ENCODE data around the gene ST6GALNAC4. TPM values are rescaled to one million over a fixed set of nuclear protein-coding genes. Genes with fewer than 3 reads are reported as not detected.

Gene ST6GALNAC4
- total and polyA plus RNA-seq, 10 of the 15 experiments (the other 5 are each of a cell fraction or from before 2014, with no cell fraction given), result 4.2 to 63.2 (median 35.2) TPM

DNA sequence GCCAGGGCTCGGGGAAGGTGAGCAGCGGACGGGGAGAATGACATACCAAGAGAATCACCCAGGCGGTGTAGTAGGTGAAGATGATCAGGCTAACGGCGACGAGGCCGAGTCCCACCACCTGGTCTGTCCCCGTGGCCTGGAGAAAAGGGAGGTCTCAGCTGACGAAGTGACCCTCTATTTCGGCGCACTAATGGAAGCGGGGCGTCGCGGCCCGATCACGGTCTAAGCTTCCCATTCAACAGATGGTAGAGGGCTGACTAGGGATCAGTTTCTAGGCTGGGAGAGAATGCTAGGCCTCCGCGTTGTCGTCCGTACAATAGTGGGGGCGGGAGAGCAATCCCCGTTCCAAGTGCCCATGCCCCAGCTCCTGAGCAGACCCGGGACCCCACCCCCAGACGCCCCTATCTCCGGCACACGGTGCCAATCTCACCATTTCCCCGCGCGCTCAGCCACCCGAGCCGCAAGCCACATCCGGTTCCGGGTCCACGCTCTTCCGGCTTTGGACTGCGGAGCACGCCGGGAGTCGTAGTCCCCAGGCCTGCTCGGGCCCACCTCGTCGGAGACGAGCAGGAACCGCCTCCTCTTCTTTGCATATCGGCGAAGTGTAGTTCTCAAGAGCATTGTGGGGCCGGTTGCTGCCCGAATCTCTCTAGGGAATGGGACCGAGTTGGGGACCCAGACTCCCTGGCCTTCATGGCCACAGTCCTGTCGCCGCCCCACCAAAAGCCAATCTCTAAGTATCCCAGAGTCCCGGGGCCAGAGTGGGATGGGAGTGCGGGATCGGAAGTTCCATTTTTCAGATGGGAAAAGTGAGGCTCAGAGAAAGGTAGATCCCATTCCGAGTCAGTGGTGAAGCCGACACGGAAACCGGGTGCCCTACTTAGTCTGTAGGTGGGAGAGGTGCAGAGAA is 20.8 kb upstream of the ST6GALNAC4 start, which contains the start of gene DPM2 (continued):
- TF ChIP-seq, protein P1, sequence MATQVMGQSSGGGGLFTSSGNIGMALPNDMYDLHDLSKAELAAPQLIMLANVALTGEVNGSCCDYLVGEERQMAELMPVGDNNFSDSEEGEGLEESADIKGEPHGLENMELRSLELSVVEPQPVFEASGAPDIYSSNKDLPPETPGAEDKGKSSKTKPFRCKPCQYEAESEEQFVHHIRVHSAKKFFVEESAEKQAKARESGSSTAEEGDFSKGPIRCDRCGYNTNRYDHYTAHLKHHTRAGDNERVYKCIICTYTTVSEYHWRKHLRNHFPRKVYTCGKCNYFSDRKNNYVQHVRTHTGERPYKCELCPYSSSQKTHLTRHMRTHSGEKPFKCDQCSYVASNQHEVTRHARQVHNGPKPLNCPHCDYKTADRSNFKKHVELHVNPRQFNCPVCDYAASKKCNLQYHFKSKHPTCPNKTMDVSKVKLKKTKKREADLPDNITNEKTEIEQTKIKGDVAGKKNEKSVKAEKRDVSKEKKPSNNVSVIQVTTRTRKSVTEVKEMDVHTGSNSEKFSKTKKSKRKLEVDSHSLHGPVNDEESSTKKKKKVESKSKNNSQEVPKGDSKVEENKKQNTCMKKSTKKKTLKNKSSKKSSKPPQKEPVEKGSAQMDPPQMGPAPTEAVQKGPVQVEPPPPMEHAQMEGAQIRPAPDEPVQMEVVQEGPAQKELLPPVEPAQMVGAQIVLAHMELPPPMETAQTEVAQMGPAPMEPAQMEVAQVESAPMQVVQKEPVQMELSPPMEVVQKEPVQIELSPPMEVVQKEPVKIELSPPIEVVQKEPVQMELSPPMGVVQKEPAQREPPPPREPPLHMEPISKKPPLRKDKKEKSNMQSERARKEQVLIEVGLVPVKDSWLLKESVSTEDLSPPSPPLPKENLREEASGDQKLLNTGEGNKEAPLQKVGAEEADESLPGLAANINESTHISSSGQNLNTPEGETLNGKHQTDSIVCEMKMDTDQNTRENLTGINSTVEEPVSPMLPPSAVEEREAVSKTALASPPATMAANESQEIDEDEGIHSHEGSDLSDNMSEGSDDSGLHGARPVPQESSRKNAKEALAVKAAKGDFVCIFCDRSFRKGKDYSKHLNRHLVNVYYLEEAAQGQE (IDR thresholded peaks at IDR 0.05; ENCODE audit: low read depth, low read length), result no peak
- TF ChIP-seq RBBP5 (conservative IDR thresholded peaks at IDR 0.05), result no peak
- TF ChIP-seq SMARCA5 (IDR thresholded peaks at IDR 0.05), result no peak; the same call in 1 of the 2 replicates
- TF ChIP-seq ZNF24 (IDR thresholded peaks at IDR 0.05), result no peak
- peak; percentile 84 for TF ChIP-seq SMAD5 (IDR thresholded peaks at IDR 0.05; ENCODE audit: low read depth)
- TF ChIP-seq MEF2B (IDR thresholded peaks at IDR 0.05; ENCODE audit: partially characterized antibody, poor library complexity, severe bottlenecking), result peak; percentile 87
- TF ChIP-seq, protein P2, sequence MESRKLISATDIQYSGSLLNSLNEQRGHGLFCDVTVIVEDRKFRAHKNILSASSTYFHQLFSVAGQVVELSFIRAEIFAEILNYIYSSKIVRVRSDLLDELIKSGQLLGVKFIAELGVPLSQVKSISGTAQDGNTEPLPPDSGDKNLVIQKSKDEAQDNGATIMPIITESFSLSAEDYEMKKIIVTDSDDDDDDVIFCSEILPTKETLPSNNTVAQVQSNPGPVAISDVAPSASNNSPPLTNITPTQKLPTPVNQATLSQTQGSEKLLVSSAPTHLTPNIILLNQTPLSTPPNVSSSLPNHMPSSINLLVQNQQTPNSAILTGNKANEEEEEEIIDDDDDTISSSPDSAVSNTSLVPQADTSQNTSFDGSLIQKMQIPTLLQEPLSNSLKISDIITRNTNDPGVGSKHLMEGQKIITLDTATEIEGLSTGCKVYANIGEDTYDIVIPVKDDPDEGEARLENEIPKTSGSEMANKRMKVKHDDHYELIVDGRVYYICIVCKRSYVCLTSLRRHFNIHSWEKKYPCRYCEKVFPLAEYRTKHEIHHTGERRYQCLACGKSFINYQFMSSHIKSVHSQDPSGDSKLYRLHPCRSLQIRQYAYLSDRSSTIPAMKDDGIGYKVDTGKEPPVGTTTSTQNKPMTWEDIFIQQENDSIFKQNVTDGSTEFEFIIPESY (IDR thresholded peaks at IDR 0.05), result no peak
- TF ChIP-seq NFYA (IDR thresholded peaks at IDR 0.05; ENCODE audit: borderline replicate concordance, low read depth, low read length), result no peak
- no peak for TF ChIP-seq MYC (IDR thresholded peaks at IDR 0.05; ENCODE audit: insufficient read depth, insufficient read length, insufficient replicate concordance, low read length, severe bottlenecking)
- TF ChIP-seq ZSCAN29 (IDR thresholded peaks at IDR 0.05), result no peak
- TF ChIP-seq YY1 (IDR thresholded peaks at IDR 0.05; ENCODE audit: low read depth, low read length), result peak; percentile 53
- TF ChIP-seq TAF1 (IDR thresholded peaks at IDR 0.05; ENCODE audit: borderline replicate concordance, low read depth, low read length), result peak; percentile 41; the same call in 1 of the 2 replicates
- TF ChIP-seq, protein P3, sequence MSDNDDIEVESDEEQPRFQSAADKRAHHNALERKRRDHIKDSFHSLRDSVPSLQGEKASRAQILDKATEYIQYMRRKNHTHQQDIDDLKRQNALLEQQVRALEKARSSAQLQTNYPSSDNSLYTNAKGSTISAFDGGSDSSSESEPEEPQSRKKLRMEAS (IDR thresholded peaks at IDR 0.05; ENCODE audit: low read depth, low read length), result peak; percentile 68
- no peak for TF ChIP-seq NRF1 (conservative IDR thresholded peaks at IDR 0.05; ENCODE audit: low read depth, low read length)
- peak; percentile 77 for TF ChIP-seq POLR2AphosphoS5 (IDR thresholded peaks at IDR 0.05; ENCODE audit: low read length)
- peak; percentile 84; the same call in 1 of the 2 replicates for TF ChIP-seq TARDBP (IDR thresholded peaks at IDR 0.05; ENCODE audit: borderline replicate concordance)
- TF ChIP-seq, protein P4, sequence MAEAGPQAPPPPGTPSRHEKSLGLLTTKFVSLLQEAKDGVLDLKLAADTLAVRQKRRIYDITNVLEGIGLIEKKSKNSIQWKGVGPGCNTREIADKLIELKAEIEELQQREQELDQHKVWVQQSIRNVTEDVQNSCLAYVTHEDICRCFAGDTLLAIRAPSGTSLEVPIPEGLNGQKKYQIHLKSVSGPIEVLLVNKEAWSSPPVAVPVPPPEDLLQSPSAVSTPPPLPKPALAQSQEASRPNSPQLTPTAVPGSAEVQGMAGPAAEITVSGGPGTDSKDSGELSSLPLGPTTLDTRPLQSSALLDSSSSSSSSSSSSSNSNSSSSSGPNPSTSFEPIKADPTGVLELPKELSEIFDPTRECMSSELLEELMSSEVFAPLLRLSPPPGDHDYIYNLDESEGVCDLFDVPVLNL (IDR thresholded peaks at IDR 0.05; ENCODE audit: low read depth, low read length), result no peak
- TF ChIP-seq PRDM15 (CRISPR knock-in tag; IDR thresholded peaks at IDR 0.05), result no peak
- TF ChIP-seq CHD4 (IDR thresholded peaks at IDR 0.05), result no peak
